AG09319 (cell line): ENCODE measurements around the gene NEURL3.
"Not testable (repeated sequence)": the region's sequence is repeated elsewhere in the genome, so short reads cannot be mapped to it uniquely, and the experiment has no call there.

Experiments
- DNase-seq: peaks from one replicate; pipeline ENCODE4 v3.0.0-alpha.2; 2010; ENCODE audit warnings: low read depth; ENCODE audit errors: extremely low read depth
- CTCF ChIP-seq: IDR thresholded peaks from 2 replicates; pipeline ENCODE4 v1.5.1; 2011; ENCODE audit warnings: low read depth, mild to moderate bottlenecking, inconsistent platforms, low read length, moderate library complexity

NEURL3 gene

GRCh38 chr2:96470109-96470508 lies 35.0 kb downstream of the NEURL3 start:
- TF ChIP-seq CTCF, result no peak
- no peak for DNase-seq

GRCh38 chr2:96468904-96469303 lies 36.3 kb downstream of the NEURL3 start:
- DNase-seq, result no peak
- TF ChIP-seq CTCF, result no peak

- DNase-seq, result no peak
- no peak for TF ChIP-seq CTCF
Observed at GRCh38 chr2:96464651-96465050, 40.5 kb downstream of the NEURL3 start.

- no peak for TF ChIP-seq CTCF
Observed at GRCh38 chr2:96464061-96464460, 41.1 kb downstream of the NEURL3 start.

GRCh38 chr2:96463119-96463518 lies 42.0 kb downstream of the NEURL3 start:
- DNase-seq, result no peak
- TF ChIP-seq CTCF, result no peak

More at GRCh38 chr2:96464061-96464460, 41.1 kb downstream of the NEURL3 start:
- DNase-seq, result no peak

- DNase-seq, result not testable (repeated sequence)
Observed at GRCh38 chr2:96461616-96462015, 43.5 kb downstream of the NEURL3 start.

- no peak for DNase-seq
- TF ChIP-seq CTCF, result no peak
Observed at GRCh38 chr2:96452053-96452452, 53.1 kb downstream of the NEURL3 start.

GRCh38 chr2:96449637-96450036 lies 55.5 kb downstream of the NEURL3 start:
- TF ChIP-seq CTCF, result no peak

More at GRCh38 chr2:96449637-96450036, 55.5 kb downstream of the NEURL3 start:
- DNase-seq, result no peak
